Measurements from ENCODE around the gene MBNL3. TPM values are rescaled to one million over a fixed set of nuclear protein-coding genes. Genes with fewer than 3 reads are reported as not detected.

The MBNL3 gene
- total RNA-seq, 1 experiment from 2014 or later: 195 TPM

- POLR2A ChIA-PET: no interaction called here
These were observed 4.3 kb upstream of the MBNL3 start for GRCh38 chrX:132493095-132493494.

GRCh38 chrX:132491191-132491590 is 2.4 kb upstream of the MBNL3 start:
- peak; percentile 17 to 41 for DNase-seq
- Mint-ChIP-seq H3K4me1 (ENCODE audit: low read depth, unreplicated experiment) (no peaks in the 10 kb centered on the region), H3K27me3 (ENCODE audit: insufficient read depth, unreplicated experiment) (no peaks in the 10 kb centered on the region), H3K4me3 (ENCODE audit: unreplicated experiment) (peak overlapping the region; percentile 88), H3K9me3 (ENCODE audit: unreplicated experiment) (no peaks in the 10 kb centered on the region), H3K27ac (ENCODE audit: unreplicated experiment) (no peak overlapping the region), H3K36me3 (ENCODE audit: insufficient read depth, unreplicated experiment) (no peaks in the 10 kb centered on the region)
- intact Hi-C loops (cut with micrococcal nuclease; ENCODE audit: unreplicated experiment): loop anchor here (1.0 to 2.0 kb wide), 2 partner anchors 99 to 124 kb away; no protein-coding TSS in a partner anchor
- ChIA-PET CTCF (interaction anchor here (0.8 to 1.7 kb wide), 4 partner anchors 78 to 140 kb away, joined by 4 to 5 read pairs (median 4); no protein-coding TSS in a partner anchor), POLR2A (no interaction called here)
- peak in 1 of 2 experiments; percentile 34 for TF ChIP-seq CTCF (IDR thresholded peaks at IDR 0.05; ENCODE audit: insufficient read depth in 1 of 2, low read depth in 1 of 2, low read length in 1 of 2, severe bottlenecking in 1 of 2, unreplicated experiment in 1 of 2)
- no peaks in the 10 kb centered on the region for H3K27me3 ChIP-seq (replicated peaks; ENCODE audit: control insufficient read depth, insufficient read depth, low read length)
- H3K36me3 ChIP-seq (ENCODE audit: control insufficient read depth, insufficient read depth, low read length): no peaks in the 10 kb centered on the region
- H3K4me1 ChIP-seq: peaks cover 18% of the 10 kb centered on the region; the same call in 1 of the 2 replicates
- no peaks in the 10 kb centered on the region for H3K9me3 ChIP-seq
- H3K4me3 ChIP-seq (ENCODE audit: low read depth, low read length): peak overlapping the region; percentile 1; the same call in 1 of the 2 replicates
- BruUV-seq (replicated peaks): no TSS peak

More at GRCh38 chrX:132493095-132493494, 4.3 kb upstream of the MBNL3 start:
- Histone ChIP-seq H3K36me3 (ENCODE audit: control insufficient read depth, insufficient read depth, low read length) (no peaks in the 10 kb centered on the region), H3K4me3 (ENCODE audit: low read depth, low read length) (no peak overlapping the region), H3K9me3 (no peaks in the 10 kb centered on the region), H3K27me3 (replicated peaks; ENCODE audit: control insufficient read depth, insufficient read depth, low read length) (no peaks in the 10 kb centered on the region), H3K4me1 (peaks cover 11% of the 10 kb centered on the region; the same call in 1 of the 2 replicates)
- no peak overlapping the region for H3K4me3 Mint-ChIP-seq (ENCODE audit: unreplicated experiment)
- no peak overlapping the region for H3K27ac Mint-ChIP-seq (ENCODE audit: unreplicated experiment)
- no peaks in the 10 kb centered on the region for H3K27me3 Mint-ChIP-seq (ENCODE audit: insufficient read depth, unreplicated experiment)
- no peaks in the 10 kb centered on the region for H3K9me3 Mint-ChIP-seq (ENCODE audit: unreplicated experiment)
- no peaks in the 10 kb centered on the region for H3K36me3 Mint-ChIP-seq (ENCODE audit: insufficient read depth, unreplicated experiment)
- H3K4me1 Mint-ChIP-seq (ENCODE audit: low read depth, unreplicated experiment): no peaks in the 10 kb centered on the region
- TF ChIP-seq CTCF (IDR thresholded peaks at IDR 0.05; ENCODE audit: insufficient read depth in 1 of 2, low read depth in 1 of 2, low read length in 1 of 2, severe bottlenecking in 1 of 2, unreplicated experiment in 1 of 2): no peak
- BruUV-seq (replicated peaks): no TSS peak
- CTCF ChIA-PET: no interaction called here
- intact Hi-C loops (cut with micrococcal nuclease; ENCODE audit: unreplicated experiment): loop anchor here (1.0 kb wide), 1 partner anchor 100 kb away; no protein-coding TSS in a partner anchor
- no peak for DNase-seq

GRCh38 chrX:132489578-132490419 is 961 bp upstream of the MBNL3 start:
- Mint-ChIP-seq H3K4me3 (ENCODE audit: unreplicated experiment) (peak overlapping the region; percentile 88), H3K9me3 (ENCODE audit: unreplicated experiment) (no peaks in the 10 kb centered on the region), H3K27ac (ENCODE audit: unreplicated experiment) (peak overlapping the region; percentile 63), H3K36me3 (ENCODE audit: insufficient read depth, unreplicated experiment) (no peaks in the 10 kb centered on the region), H3K27me3 (ENCODE audit: insufficient read depth, unreplicated experiment) (no peaks in the 10 kb centered on the region), H3K4me1 (ENCODE audit: low read depth, unreplicated experiment) (no peaks in the 10 kb centered on the region)
- POLR2A ChIA-PET: no interaction called here
- Histone ChIP-seq H3K4me1 (peaks cover 18% of the 10 kb centered on the region; the same call in 1 of the 2 replicates), H3K9me3 (no peaks in the 10 kb centered on the region), H3K36me3 (ENCODE audit: control insufficient read depth, insufficient read depth, low read length) (no peaks in the 10 kb centered on the region), H3K4me3 (ENCODE audit: low read depth, low read length) (peak overlapping the region; percentile 74), H3K27me3 (replicated peaks; ENCODE audit: control insufficient read depth, insufficient read depth, low read length) (no peaks in the 10 kb centered on the region)
- CTCF ChIA-PET: interaction anchor here (1.7 kb wide), 1 partner anchor 103 kb away, joined by 5 read pairs; no protein-coding TSS in a partner anchor
- intact Hi-C loops (cut with micrococcal nuclease; ENCODE audit: unreplicated experiment): loop anchor here (1.0 to 10.0 kb wide), 4 partner anchors 76 to 655 kb away; no protein-coding TSS in a partner anchor
- BruUV-seq (replicated peaks): no TSS peak
- peak; percentile 35 to 55 for DNase-seq
- no peak for TF ChIP-seq CTCF (IDR thresholded peaks at IDR 0.05; ENCODE audit: insufficient read depth in 1 of 2, low read depth in 1 of 2, low read length in 1 of 2, severe bottlenecking in 1 of 2, unreplicated experiment in 1 of 2)

All from Caco-2 (cell line).